HCT116 (cell line): ENCODE results near the gene DPH5.

Experiments used
- EZH2 ChIP-seq: fragments of 200-600 bp; sonication (generic); IDR thresholded peaks from 2 replicates; pipeline ENCODE4 v1.6.1; 2017; ENCODE audit warnings: antibody characterized with exemption, mixed run types
- FOSL1 ChIP-seq: IDR thresholded peaks from 2 replicates; pipeline ENCODE4 v1.6.1; 2012; ENCODE audit warnings: low read depth
- POLR2AphosphoS5 ChIP-seq: IDR thresholded peaks from 2 replicates; pipeline ENCODE4 v1.6.1; 2011; ENCODE audit warnings: mild to moderate bottlenecking, low read depth, low read length, moderate library complexity
- SP1 ChIP-seq: IDR thresholded peaks from 2 replicates; pipeline ENCODE4 v1.6.1; 2012; ENCODE audit warnings: low read depth
- TCF7L2 ChIP-seq: IDR thresholded peaks from 2 replicates; pipeline ENCODE4 v1.7.0; 2011; ENCODE audit warnings: borderline replicate concordance, inconsistent platforms; ENCODE audit not compliant: insufficient read depth, insufficient read length; ENCODE audit errors: extremely low read depth
- YY1 ChIP-seq: IDR thresholded peaks from 2 replicates; pipeline ENCODE4 v1.6.1; 2011; ENCODE audit warnings: low read length, low read depth, moderate library complexity, mild to moderate bottlenecking; ENCODE audit not compliant: insufficient replicate concordance; ENCODE audit errors: extremely low read depth
- ZFX ChIP-seq: fragments of 450-650 bp; IDR thresholded peaks from 2 replicates; pipeline ENCODE4 v1.6.1; 2017
- ZNF274 ChIP-seq: fragments of 200-500 bp; sonication (Bioruptor generic); IDR thresholded peaks from 2 replicates; pipeline ENCODE4 v1.6.1; 2014; ENCODE audit warnings: mild to moderate bottlenecking, low read depth, low read length, inconsistent platforms
- TF ChIP-seq, protein P1 (sequence below), 3 experiments: fragments of 200-600 bp in 1 of 3; sonication (generic) in 1 of 3; IDR thresholded peaks in 2 of 3; conservative IDR thresholded peaks in 1 of 3; 2 replicates each; pipeline ENCODE4 v1.5.1; 2012 to 2017; ENCODE audit warnings: low read depth in 2 of 3, low read length in 2 of 3, antibody characterized with exemption in 1 of 3, borderline replicate concordance in 1 of 3, control low read depth in 1 of 3, mild to moderate bottlenecking in 1 of 3, mixed read lengths in 1 of 3, mixed run types in 1 of 3, moderate library complexity in 1 of 3; ENCODE audit not compliant: insufficient read depth in 1 of 3
- TF ChIP-seq, protein P2 (sequence below): IDR thresholded peaks from 2 replicates; pipeline ENCODE4 v1.6.1; 2012
- TF ChIP-seq, protein P3 (sequence below): IDR thresholded peaks from 2 replicates; pipeline ENCODE4 v1.6.1; 2012

DNA sequence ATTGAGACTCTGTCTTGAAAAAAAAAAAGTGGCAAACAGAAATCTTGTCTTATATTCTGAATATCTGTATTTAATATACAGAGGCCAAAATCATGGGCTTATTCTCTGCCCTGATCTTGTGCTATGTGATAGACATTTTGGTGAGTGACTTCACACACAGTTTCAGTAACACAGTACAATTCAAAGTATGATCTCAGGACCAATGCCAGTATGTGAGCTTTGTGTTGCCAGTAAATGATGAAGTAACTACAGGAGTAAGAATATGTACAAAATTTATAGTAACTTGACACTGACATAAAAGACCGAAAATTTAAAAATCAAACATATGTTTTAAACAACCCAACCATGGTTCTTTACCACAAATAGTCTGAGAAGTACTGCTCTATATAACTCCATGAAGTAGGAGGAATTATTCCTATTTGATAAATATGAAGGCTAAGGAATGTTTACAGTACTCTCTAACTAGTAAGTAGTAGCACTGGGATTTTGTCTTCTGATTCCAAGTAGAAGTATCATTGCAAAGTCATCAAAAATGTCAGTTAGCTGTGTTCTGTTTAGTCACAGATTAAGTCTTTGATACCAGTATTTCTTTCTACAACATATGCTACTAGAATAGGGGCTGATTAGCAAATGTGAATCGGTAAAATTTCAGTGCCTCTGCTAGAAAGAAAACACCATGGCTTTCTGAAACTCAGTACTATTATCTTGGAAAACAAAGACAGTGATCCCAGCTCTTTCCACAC is 25.3 kb downstream of the DPH5 start:
- TF ChIP-seq ZNF274 (no peak), FOSL1 (no peak), YY1 (no peak), SP1 (no peak), EZH2 (no peak), TCF7L2 (no peak), ZFX (no peak), POLR2AphosphoS5 (no peak)
- TF ChIP-seq, protein P1, sequence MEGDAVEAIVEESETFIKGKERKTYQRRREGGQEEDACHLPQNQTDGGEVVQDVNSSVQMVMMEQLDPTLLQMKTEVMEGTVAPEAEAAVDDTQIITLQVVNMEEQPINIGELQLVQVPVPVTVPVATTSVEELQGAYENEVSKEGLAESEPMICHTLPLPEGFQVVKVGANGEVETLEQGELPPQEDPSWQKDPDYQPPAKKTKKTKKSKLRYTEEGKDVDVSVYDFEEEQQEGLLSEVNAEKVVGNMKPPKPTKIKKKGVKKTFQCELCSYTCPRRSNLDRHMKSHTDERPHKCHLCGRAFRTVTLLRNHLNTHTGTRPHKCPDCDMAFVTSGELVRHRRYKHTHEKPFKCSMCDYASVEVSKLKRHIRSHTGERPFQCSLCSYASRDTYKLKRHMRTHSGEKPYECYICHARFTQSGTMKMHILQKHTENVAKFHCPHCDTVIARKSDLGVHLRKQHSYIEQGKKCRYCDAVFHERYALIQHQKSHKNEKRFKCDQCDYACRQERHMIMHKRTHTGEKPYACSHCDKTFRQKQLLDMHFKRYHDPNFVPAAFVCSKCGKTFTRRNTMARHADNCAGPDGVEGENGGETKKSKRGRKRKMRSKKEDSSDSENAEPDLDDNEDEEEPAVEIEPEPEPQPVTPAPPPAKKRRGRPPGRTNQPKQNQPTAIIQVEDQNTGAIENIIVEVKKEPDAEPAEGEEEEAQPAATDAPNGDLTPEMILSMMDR (IDR thresholded peaks at IDR 0.05 in 2 of 3, conservative IDR thresholded peaks at IDR 0.05 in 1 of 3; ENCODE audit: borderline replicate concordance in 1 of 3, insufficient read depth in 1 of 3, low read depth in 2 of 3, low read length in 2 of 3) = no peak
- TF ChIP-seq, protein P2, sequence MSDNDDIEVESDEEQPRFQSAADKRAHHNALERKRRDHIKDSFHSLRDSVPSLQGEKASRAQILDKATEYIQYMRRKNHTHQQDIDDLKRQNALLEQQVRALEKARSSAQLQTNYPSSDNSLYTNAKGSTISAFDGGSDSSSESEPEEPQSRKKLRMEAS = no peak
- TF ChIP-seq, protein P3, sequence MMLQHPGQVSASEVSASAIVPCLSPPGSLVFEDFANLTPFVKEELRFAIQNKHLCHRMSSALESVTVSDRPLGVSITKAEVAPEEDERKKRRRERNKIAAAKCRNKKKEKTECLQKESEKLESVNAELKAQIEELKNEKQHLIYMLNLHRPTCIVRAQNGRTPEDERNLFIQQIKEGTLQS = no peak
